Measurements from ENCODE around the gene MRPL34. TPM values are rescaled to one million over a fixed set of nuclear protein-coding genes. Genes with fewer than 3 reads are reported as not detected.
A peak's percentile ranks its signal among the peaks of the same experiment; 100 is the strongest.

MRPL34 gene
- total RNA-seq, 4 donors from 2014 or later, result 95.8 to 311 (median 149) TPM

- H3K4me1 ChIP-seq, result peaks cover 22 to 40% of the 10 kb centered on the region in 2 donors
- no peak for TF ChIP-seq POLR2A (IDR thresholded peaks at IDR 0.05)
- TF ChIP-seq CTCF (IDR thresholded peaks at IDR 0.05), result no peak
- no peak for DNase-seq
- intact Hi-C loops (cut with DNase I), result no loop called here
- H3K36me3 ChIP-seq, result no peaks in the 10 kb centered on the region
- H3K9me3 ChIP-seq, result no peaks in the 10 kb centered on the region
- 87 to 88% methylated on average over 13 of the region's 13 CpGs for WGBS, 2 donors
- H3K27ac ChIP-seq, result no peak overlapping the region
- H3K4me3 ChIP-seq (replicated peaks in 1 of 3), result no peak overlapping the region
- no peaks in the 10 kb centered on the region for H3K27me3 ChIP-seq
Observed at GRCh38 chr19:17331045-17331558, 25.4 kb downstream of the MRPL34 start.

- H3K27me3 ChIP-seq, result no peaks in the 10 kb centered on the region
- H3K9me3 ChIP-seq, result no peaks in the 10 kb centered on the region
- TF ChIP-seq POLR2A (IDR thresholded peaks at IDR 0.05) (no peak), CTCF (IDR thresholded peaks at IDR 0.05) (no peak)
- no peak overlapping the region for H3K4me3 ChIP-seq (replicated peaks in 1 of 3)
- H3K4me1 ChIP-seq, result peaks cover 22 to 41% of the 10 kb centered on the region in 2 donors
- intact Hi-C loops (cut with DNase I), result no loop called here
- 85 to 92% methylated on average over 8 of the region's 8 CpGs for WGBS, 2 donors
- no peak for DNase-seq
- H3K36me3 ChIP-seq, result no peaks in the 10 kb centered on the region
- no peak overlapping the region for H3K27ac ChIP-seq
Observed at GRCh38 chr19:17332360-17332676, 26.6 kb downstream of the MRPL34 start.

- Histone ChIP-seq H3K27me3 (no peaks in the 10 kb centered on the region), H3K9me3 (no peaks in the 10 kb centered on the region), H3K27ac (no peak overlapping the region), H3K4me3 (replicated peaks in 1 of 3) (no peak overlapping the region), H3K36me3 (no peaks in the 10 kb centered on the region), H3K4me1 (peaks cover 26 to 39% of the 10 kb centered on the region in 2 donors)
- TF ChIP-seq POLR2A (IDR thresholded peaks at IDR 0.05) (no peak), CTCF (IDR thresholded peaks at IDR 0.05) (no peak)
- DNase-seq, result no peak
- intact Hi-C loops (cut with DNase I), result no loop called here
- 96 to 97% methylated on average over 41 to 45 of the region's 45 CpGs for WGBS, 2 donors
Observed at GRCh38 chr19:17332677-17333581, 27.3 kb downstream of the MRPL34 start.

GRCh38 chr19:17333611-17334413, 28.1 kb downstream of the MRPL34 start:
- peak overlapping the region in 1 of 3 donors; percentile 69 for H3K27ac ChIP-seq

More at GRCh38 chr19:17333611-17334413, 28.1 kb downstream of the MRPL34 start:
- 44 to 63% methylated on average over 24 to 30 of the region's 52 CpGs for WGBS, 2 donors
- Histone ChIP-seq H3K9me3 (no peaks in the 10 kb centered on the region), H3K36me3 (no peaks in the 10 kb centered on the region), H3K27me3 (no peaks in the 10 kb centered on the region), H3K4me3 (replicated peaks in 1 of 3) (peak overlapping the region; percentile 28 to 91 (median 60)), H3K4me1 (peaks cover 25 to 37% of the 10 kb centered on the region in 2 donors)
- TF ChIP-seq CTCF (IDR thresholded peaks at IDR 0.05), result no peak
- TF ChIP-seq POLR2A (IDR thresholded peaks at IDR 0.05), result no peak
- intact Hi-C loops (cut with DNase I), result no loop called here
- DNase-seq, result no peak
